GM23338 (cell line): ENCODE data around the gene SMAD3.

Experiments used
- CTCF ChIP-seq, 2 experiments: fragments of 200-600 bp in 1 of 2; sonication (generic) in 1 of 2; conservative IDR thresholded peaks; 2 replicates each; pipeline versions ENCODE4 v1.5.1 to v1.6.1; 2016 to 2017; ENCODE audit warnings: antibody characterized with exemption in 2 of 2, low read depth in 2 of 2, mild to moderate bottlenecking in 2 of 2, moderate library complexity in 1 of 2
- EZH2 ChIP-seq: fragments of 200-600 bp; sonication (generic); IDR thresholded peaks from one replicate; pipeline ENCODE4 v1.8.0; 2017; ENCODE audit warnings: antibody characterized with exemption, mild to moderate bottlenecking, low read depth; ENCODE audit not compliant: unreplicated experiment
- JUNB ChIP-seq: IDR thresholded peaks from one replicate; pipeline ENCODE4 v1.6.1; 2016; ENCODE audit warnings: antibody characterized with exemption; ENCODE audit not compliant: unreplicated experiment
- REST ChIP-seq: IDR thresholded peaks from one replicate; pipeline ENCODE4 v1.6.1; 2018; ENCODE audit warnings: antibody characterized with exemption; ENCODE audit not compliant: unreplicated experiment

GRCh38 chr15:67133026-67133425, 67.6 kb downstream of the SMAD3 start:
- TF ChIP-seq CTCF (conservative IDR thresholded peaks at IDR 0.05; ENCODE audit: low read depth in 2 of 2), result no peak
- no peak for TF ChIP-seq JUNB
- no peak for TF ChIP-seq REST
- no peak for TF ChIP-seq EZH2
